Heart left ventricle (tissue), 13 donors: Measurements from ENCODE around the gene YOD1.
A peak's percentile ranks its signal among the peaks of the same experiment; 100 is the strongest.

Source experiments
- POLR2A ChIP-seq, 2 donors: fragments of 450-650 bp; IDR thresholded peaks; one replicate each; pipeline ENCODE4 v1.6.1; 2017; ENCODE audit warnings: antibody characterized with exemption in 2 of 2, mild to moderate bottlenecking in 2 of 2, moderate library complexity in 2 of 2
- TF ChIP-seq, protein P1 (sequence below), 12 donors: fragments of 200-600 bp; sonication (generic) in 4 of 12; IDR thresholded peaks; one replicate each; pipeline versions ENCODE4 v1.5.0 to v1.8.0; 2018 to 2022; ENCODE audit warnings: antibody characterized with exemption in 12 of 12, mild to moderate bottlenecking in 5 of 12
- donor health status: ischemic (EF 13 %, LVEDD 7.1; RV severe dilation, severe dysfunction).
- donor health status: DM: no; HTN: yes; CAD: no.
- donor health status: DM: no; HTN: no; CAD: no.
- donor health status: ischemic (EF 25% LVEDD 6.9; RV normal size, moderate dysfunction).
- donor health status: ischemic (EF 25% LVEDD 5.7; RV mildly dilated, moderate dysfunction).
- donor health status: ischemic (EF 35%, LVEDD 5.7; RV mildly dilated, moderate dysfunction).
- donor health status: nonischemic (EF 11% LVEDD 7.7; RV severe dilation, severe dysfunction).
- donor health status: DM: yes; HTN: yes; CAD: no.
- donor health status: PGD.
- donor health status: ischemic (EF 29% LVEDD 5.4; RV normal size, mild dysfunction).
- donor health status: nonischemic (EF 23%, LVEDD 6.1; RV moderate dilation, normal function).

DNA sequence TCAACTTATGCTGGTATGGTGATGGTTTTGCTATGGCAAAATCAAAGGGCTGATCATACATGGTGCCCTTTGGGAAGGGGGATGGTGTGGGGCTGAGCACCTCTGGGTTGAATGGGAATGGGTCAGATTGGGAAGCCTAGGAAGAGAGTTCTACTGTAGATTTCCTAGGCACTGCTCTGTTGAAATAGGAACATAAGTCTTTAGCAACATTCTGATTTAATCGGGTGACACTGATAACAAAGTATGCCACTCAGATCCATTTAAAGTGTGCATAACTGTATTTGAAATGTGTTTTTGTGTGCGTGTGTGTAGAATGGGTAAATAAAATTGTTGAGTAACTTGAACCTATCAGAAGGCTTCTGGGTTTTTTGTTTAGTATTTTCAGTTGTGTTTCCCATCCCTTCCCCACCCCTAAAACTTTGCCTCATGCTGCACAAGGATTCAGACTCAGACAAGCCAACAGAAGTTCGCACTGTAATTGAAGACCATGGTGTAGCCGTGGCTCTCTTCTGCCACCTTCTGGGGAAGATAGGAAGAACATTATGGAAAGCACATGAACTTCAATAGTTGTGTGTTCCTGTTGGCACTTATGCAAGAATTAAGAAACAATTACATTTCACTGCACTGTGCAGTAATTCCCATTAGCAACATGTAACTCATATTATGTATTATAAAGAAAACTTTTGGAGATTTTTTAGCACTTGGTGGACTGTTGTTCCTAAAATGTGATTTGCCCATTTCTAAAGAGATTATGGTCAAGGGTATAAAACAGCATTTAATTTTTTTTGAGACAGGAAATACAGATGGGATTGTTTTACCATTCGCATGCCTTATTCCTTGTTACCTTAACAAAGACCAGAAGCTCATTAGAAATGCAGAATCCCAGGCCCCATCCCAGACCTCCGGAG, 26.7 kb upstream of the YOD1 start:
- TF ChIP-seq, protein P1, sequence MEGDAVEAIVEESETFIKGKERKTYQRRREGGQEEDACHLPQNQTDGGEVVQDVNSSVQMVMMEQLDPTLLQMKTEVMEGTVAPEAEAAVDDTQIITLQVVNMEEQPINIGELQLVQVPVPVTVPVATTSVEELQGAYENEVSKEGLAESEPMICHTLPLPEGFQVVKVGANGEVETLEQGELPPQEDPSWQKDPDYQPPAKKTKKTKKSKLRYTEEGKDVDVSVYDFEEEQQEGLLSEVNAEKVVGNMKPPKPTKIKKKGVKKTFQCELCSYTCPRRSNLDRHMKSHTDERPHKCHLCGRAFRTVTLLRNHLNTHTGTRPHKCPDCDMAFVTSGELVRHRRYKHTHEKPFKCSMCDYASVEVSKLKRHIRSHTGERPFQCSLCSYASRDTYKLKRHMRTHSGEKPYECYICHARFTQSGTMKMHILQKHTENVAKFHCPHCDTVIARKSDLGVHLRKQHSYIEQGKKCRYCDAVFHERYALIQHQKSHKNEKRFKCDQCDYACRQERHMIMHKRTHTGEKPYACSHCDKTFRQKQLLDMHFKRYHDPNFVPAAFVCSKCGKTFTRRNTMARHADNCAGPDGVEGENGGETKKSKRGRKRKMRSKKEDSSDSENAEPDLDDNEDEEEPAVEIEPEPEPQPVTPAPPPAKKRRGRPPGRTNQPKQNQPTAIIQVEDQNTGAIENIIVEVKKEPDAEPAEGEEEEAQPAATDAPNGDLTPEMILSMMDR (IDR thresholded peaks at IDR 0.05), result peak; percentile 80 to 94 (median 89)
- TF ChIP-seq POLR2A (IDR thresholded peaks at IDR 0.05), result no peak
